ENCODE results near the gene AHCYL2. TPM values are rescaled to one million over a fixed set of nuclear protein-coding genes. Genes with fewer than 3 reads are reported as not detected.
A peak's percentile ranks its signal among the peaks of the same experiment; 100 is the strongest.

Gene AHCYL2
- total and polyA plus RNA-seq, 7 donors = 4.4 to 39.2 (median 24.8) TPM

- DNase-seq (peak; percentile 18 to 55), ATAC-seq (peak in 3 of 4 donors; percentile 16 to 36 (median 31))
- H3K27me3 ChIP-seq (ENCODE audit: insufficient read depth in 3 of 3, low read length in 2 of 3) = no peaks in the 10 kb centered on the region
- intact Hi-C loops (cut with DNase I) = loop anchor here in 1 of 2 donors (5.0 kb wide), 1 partner anchor 37 kb away; no protein-coding TSS in a partner anchor
- H3K9me3 ChIP-seq = no peaks in the 10 kb centered on the region
- peak overlapping the region; percentile 95 for H3K4me3 ChIP-seq
- no peak for TF ChIP-seq CTCF (IDR thresholded peaks at IDR 0.05)
- peak overlapping the region; percentile 91 for H3K27ac ChIP-seq
- peaks cover 13% of the 10 kb centered on the region for H3K4me1 ChIP-seq
- WGBS, 3 donors = 0 to 1% (median 1%) methylated on average over 37 to 44 of the region's 44 CpGs
- peaks cover 0 to under 1% of the 10 kb centered on the region in 2 donors for H3K36me3 ChIP-seq (ENCODE audit: insufficient read depth in 1 of 2, low read depth in 1 of 2)
Measured at GRCh38 chr7:129434675-129435318, 210.0 kb downstream of the AHCYL2 start.

- peaks cover 15% of the 10 kb centered on the region for H3K4me1 ChIP-seq
- ATAC-seq (no peak), DNase-seq (no peak)
- intact Hi-C loops (cut with DNase I) = no loop called here
- H3K4me3 ChIP-seq = peak overlapping the region; percentile 95
- H3K27ac ChIP-seq = peak overlapping the region; percentile 91
- WGBS, 3 donors = 73 to 97% (median 86%) methylated on average over 2 of the region's 2 CpGs
- peaks cover 3 to 7% of the 10 kb centered on the region in 2 donors for H3K36me3 ChIP-seq (ENCODE audit: insufficient read depth in 1 of 2, low read depth in 1 of 2)
- no peaks in the 10 kb centered on the region for H3K9me3 ChIP-seq
- no peak for TF ChIP-seq CTCF (IDR thresholded peaks at IDR 0.05)
- H3K27me3 ChIP-seq (ENCODE audit: insufficient read depth in 3 of 3, low read length in 2 of 3) = no peaks in the 10 kb centered on the region
Measured at GRCh38 chr7:129435414-129435829, 210.6 kb downstream of the AHCYL2 start.

- H3K4me3 ChIP-seq = peak overlapping the region; percentile 95
- H3K27ac ChIP-seq = peak overlapping the region; percentile 91
- H3K4me1 ChIP-seq = peaks cover 15% of the 10 kb centered on the region
- no peak for DNase-seq
- intact Hi-C loops (cut with DNase I) = no loop called here
- peaks cover 3 to 12% of the 10 kb centered on the region in 2 donors for H3K36me3 ChIP-seq (ENCODE audit: insufficient read depth in 1 of 2, low read depth in 1 of 2)
- 56 to 65% (median 56%) methylated on average over 5 of the region's 5 CpGs for WGBS, 3 donors
- TF ChIP-seq CTCF (IDR thresholded peaks at IDR 0.05) = no peak
- no peaks in the 10 kb centered on the region for H3K27me3 ChIP-seq (ENCODE audit: insufficient read depth in 3 of 3, low read length in 2 of 3)
- H3K9me3 ChIP-seq = no peaks in the 10 kb centered on the region
- no peak for ATAC-seq
Measured at GRCh38 chr7:129436335-129436923, 211.6 kb downstream of the AHCYL2 start.

- peak overlapping the region; percentile 95 for H3K4me3 ChIP-seq
- 96 to 98% (median 96%) methylated on average over 5 of the region's 5 CpGs for WGBS, 3 donors
- H3K9me3 ChIP-seq = no peaks in the 10 kb centered on the region
- H3K4me1 ChIP-seq = peaks cover 15% of the 10 kb centered on the region
- H3K27me3 ChIP-seq (ENCODE audit: insufficient read depth in 3 of 3, low read length in 2 of 3) = no peaks in the 10 kb centered on the region
- peak overlapping the region; percentile 91 for H3K27ac ChIP-seq
- ATAC-seq = no peak
- DNase-seq = no peak
- intact Hi-C loops (cut with DNase I) = no loop called here
- no peak for TF ChIP-seq CTCF (IDR thresholded peaks at IDR 0.05)
- peaks cover 3 to 12% of the 10 kb centered on the region in 2 donors for H3K36me3 ChIP-seq (ENCODE audit: insufficient read depth in 1 of 2, low read depth in 1 of 2)
Measured at GRCh38 chr7:129437190-129437589, 212.4 kb downstream of the AHCYL2 start.
